Nephron progenitor cell (in vitro differentiated cells): Measurements from ENCODE around the gene BIN1.

Source experiments
- DNase-seq: peaks from one replicate; pipeline ENCODE4 v3.0.0; 2021
- H3K27ac Mint-ChIP-seq: 2 replicates; pipeline ENCODE4 v1.8.0; 2021; ENCODE audit warnings: mild to moderate bottlenecking, moderate library complexity, mixed read lengths
- H3K27me3 Mint-ChIP-seq: 2 replicates; pipeline ENCODE4 v1.8.0; 2021; ENCODE audit warnings: mild to moderate bottlenecking, low read depth, mixed read lengths; ENCODE audit not compliant: poor library complexity
- H3K36me3 Mint-ChIP-seq: 2 replicates; pipeline ENCODE4 v1.8.0; 2021; ENCODE audit warnings: low read depth, mixed read lengths
- H3K4me1 Mint-ChIP-seq: 2 replicates; pipeline ENCODE4 v1.8.0; 2021; ENCODE audit warnings: mixed read lengths
- H3K4me3 Mint-ChIP-seq: 2 replicates; pipeline ENCODE4 v1.8.0; 2021; ENCODE audit warnings: mild to moderate bottlenecking, moderate library complexity, mixed read lengths
- H3K9me3 Mint-ChIP-seq: 2 replicates; pipeline ENCODE4 v1.8.0; 2021; ENCODE audit warnings: mild to moderate bottlenecking, moderate library complexity, mixed read lengths
- TF ChIP-seq, protein P1 (sequence below): fragments of 200-600 bp; sonication (generic); IDR thresholded peaks from 2 replicates; pipeline ENCODE4 v1.5.0; 2021; ENCODE audit warnings: antibody characterized with exemption

Gene BIN1

DNA sequence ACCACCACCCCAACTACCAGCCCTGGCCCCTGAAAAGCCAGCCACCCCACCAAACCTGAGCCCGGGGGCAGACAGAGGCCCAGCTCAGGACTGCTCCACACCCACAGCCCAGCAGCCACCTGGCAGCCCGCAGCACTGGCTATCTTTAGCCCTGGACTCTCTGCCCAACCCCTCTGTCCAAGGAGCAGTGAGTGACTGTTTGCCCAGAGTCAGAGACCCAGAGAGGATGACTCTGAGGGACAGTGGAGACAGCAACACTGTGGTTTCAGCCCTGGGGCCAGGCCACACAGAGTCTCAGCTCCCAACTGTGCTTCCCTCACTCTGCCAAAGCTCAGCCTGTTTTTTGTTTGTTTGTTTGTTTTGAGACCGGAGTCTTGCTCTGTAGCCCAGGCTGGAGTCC lies 32.6 kb downstream of the BIN1 start:
- peak overlapping the region; percentile 78 for H3K27ac Mint-ChIP-seq
- peaks cover 3% of the 10 kb centered on the region for H3K36me3 Mint-ChIP-seq

DNA sequence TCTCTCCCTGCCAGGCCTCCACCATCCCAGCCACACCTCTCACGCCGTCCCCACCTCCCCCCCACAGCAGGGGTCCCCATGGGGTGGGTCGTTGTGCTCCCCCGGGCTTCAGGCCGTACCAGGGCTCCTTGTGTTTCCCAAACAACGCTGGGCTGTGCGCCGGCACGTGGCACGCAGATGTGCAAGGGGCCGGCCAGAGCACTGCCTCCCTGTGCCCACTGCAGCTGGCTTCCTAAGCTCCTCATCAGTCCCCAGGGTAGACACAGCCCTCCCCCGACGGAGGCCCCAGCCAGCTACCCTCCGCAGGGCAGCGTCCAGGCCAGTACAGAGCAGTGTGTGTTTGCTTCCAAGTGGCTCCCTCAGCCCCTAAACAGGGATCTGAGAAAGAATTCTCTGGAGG lies 34.0 kb downstream of the BIN1 start:
- DNase-seq, result no peak
- Mint-ChIP-seq H3K9me3 (no peaks in the 10 kb centered on the region), H3K27me3 (no peaks in the 10 kb centered on the region), H3K4me3 (no peak overlapping the region), H3K36me3 (peaks cover 8% of the 10 kb centered on the region), H3K4me1 (peaks cover 45% of the 10 kb centered on the region), H3K27ac (peak overlapping the region; percentile 82)
- TF ChIP-seq, protein P1, sequence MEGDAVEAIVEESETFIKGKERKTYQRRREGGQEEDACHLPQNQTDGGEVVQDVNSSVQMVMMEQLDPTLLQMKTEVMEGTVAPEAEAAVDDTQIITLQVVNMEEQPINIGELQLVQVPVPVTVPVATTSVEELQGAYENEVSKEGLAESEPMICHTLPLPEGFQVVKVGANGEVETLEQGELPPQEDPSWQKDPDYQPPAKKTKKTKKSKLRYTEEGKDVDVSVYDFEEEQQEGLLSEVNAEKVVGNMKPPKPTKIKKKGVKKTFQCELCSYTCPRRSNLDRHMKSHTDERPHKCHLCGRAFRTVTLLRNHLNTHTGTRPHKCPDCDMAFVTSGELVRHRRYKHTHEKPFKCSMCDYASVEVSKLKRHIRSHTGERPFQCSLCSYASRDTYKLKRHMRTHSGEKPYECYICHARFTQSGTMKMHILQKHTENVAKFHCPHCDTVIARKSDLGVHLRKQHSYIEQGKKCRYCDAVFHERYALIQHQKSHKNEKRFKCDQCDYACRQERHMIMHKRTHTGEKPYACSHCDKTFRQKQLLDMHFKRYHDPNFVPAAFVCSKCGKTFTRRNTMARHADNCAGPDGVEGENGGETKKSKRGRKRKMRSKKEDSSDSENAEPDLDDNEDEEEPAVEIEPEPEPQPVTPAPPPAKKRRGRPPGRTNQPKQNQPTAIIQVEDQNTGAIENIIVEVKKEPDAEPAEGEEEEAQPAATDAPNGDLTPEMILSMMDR, result no peak

More for the DNA sequence above, 32.6 kb downstream of the BIN1 start:
- TF ChIP-seq, protein P1, result no peak
- Mint-ChIP-seq H3K27me3 (no peaks in the 10 kb centered on the region), H3K4me3 (no peak overlapping the region), H3K4me1 (peaks cover 55% of the 10 kb centered on the region), H3K9me3 (no peaks in the 10 kb centered on the region)
- no peak for DNase-seq

DNA sequence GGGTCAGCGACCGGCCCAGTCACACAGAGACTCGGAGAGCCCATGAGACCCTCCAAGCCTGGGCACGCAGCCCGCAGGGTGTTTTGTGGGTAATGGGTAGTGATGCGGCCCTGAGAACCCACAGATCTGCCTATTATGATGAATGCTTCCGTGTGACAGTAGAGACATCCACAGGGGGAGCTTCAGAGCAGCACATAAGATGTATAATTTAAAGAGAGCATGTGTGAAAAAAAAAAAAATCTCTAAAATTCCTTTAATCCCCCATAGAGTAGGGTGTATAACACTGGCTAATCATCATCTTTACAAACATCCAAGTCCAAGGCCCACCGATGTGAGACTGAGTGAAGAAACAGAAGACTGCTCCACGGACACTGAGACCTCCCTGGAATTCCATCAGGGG lies 34.6 kb downstream of the BIN1 start:
- Mint-ChIP-seq H3K36me3 (peaks cover 10% of the 10 kb centered on the region), H3K4me3 (no peak overlapping the region), H3K4me1 (peaks cover 45% of the 10 kb centered on the region), H3K27me3 (no peaks in the 10 kb centered on the region), H3K9me3 (no peaks in the 10 kb centered on the region), H3K27ac (peak overlapping the region; percentile 56)
- TF ChIP-seq, protein P1, result no peak
- DNase-seq, result no peak

DNA sequence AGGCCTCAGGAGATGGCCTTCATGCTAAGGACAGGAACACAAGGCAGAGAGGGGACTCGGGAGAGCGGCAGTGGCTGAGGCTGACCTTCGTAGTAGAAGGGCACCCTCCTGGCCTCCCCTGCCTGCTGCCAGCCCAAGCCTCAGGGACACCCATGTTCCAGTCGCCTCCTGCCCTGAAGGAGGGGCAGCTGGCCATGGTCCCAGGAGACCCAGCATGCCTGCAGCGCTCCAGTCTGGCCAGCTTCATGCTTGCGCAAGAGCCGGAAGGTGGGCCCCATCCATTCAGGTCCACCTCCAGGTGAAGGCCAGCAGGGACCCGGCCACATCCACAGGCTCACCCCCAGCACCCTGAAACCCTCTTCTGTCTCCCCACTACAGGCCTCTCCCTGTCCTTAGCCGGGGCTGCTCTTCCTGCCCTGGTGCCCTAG lies 35.0 kb downstream of the BIN1 start:
- Mint-ChIP-seq H3K4me1 (peaks cover 40% of the 10 kb centered on the region), H3K27me3 (no peaks in the 10 kb centered on the region), H3K27ac (peak overlapping the region; percentile 56), H3K9me3 (no peaks in the 10 kb centered on the region), H3K36me3 (peaks cover 10% of the 10 kb centered on the region), H3K4me3 (no peak overlapping the region)
- TF ChIP-seq, protein P1, result no peak
- no peak for DNase-seq

DNA sequence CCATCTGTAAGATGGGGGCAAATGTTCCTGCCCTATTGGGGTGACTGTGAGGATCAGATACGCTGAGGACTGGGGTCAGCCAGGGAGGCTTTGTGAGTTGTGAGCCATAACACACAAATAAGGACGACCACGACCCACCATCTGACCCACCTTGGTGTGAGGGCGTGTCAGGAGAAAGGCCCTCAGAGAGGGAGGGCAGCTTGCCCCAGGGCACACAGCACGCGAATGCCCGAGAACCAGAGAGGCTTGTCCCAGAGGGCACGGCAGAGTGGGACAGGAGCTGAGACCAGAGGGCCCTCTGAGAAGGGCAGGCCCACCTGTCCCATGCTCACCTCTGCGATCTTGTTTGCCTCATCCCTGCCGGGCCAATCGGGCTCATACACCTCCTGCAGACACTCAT lies 36.7 kb downstream of the BIN1 start:
- Mint-ChIP-seq H3K27ac (no peak overlapping the region), H3K36me3 (peaks cover 10% of the 10 kb centered on the region), H3K27me3 (no peaks in the 10 kb centered on the region), H3K4me3 (no peak overlapping the region), H3K9me3 (no peaks in the 10 kb centered on the region), H3K4me1 (peaks cover 49% of the 10 kb centered on the region)
- TF ChIP-seq, protein P1, result no peak
- DNase-seq, result no peak

DNA sequence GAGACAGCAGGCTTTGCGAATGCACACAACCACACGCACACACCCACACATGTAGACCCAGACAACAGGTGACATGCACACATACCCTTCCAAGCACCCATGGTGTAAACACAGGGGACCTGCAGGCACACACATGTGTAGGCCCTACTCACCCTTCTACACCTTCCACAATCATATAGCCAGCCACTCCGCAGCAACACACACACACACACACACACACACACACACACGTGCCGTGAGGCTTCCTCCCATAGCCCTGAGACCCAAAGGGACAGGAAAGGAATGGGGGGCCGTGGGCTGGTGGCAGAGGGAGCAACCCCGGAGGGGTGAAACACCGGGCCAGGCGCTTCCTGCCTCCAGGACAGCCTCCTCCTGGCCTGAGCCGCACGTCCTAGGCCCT lies 37.4 kb downstream of the BIN1 start:
- Mint-ChIP-seq H3K9me3 (no peaks in the 10 kb centered on the region), H3K4me3 (no peak overlapping the region), H3K27me3 (no peaks in the 10 kb centered on the region), H3K4me1 (peaks cover 46% of the 10 kb centered on the region), H3K27ac (no peak overlapping the region), H3K36me3 (peaks cover 10% of the 10 kb centered on the region)
- TF ChIP-seq, protein P1, result no peak
- DNase-seq, result no peak
